SK-N-SH treated with all-trans-retinoic acid at 6 μM for 48 hours (cell line): Measurements from ENCODE around the gene SECISBP2.

ENCODE experiments used
- ATAC-seq: fragments of 200-7000 bp; cut with Tn5 transposase; 3 replicates; pipeline ENCODE4 v1.9.1; 2020; ENCODE audit warnings: mild to moderate bottlenecking, moderate library complexity
- ARNTL ChIP-seq: fragments of 450-650 bp; formaldehyde crosslinking; IDR thresholded peaks from 2 replicates; pipeline ENCODE4 v1.5.0; 2020; ENCODE audit warnings: low read depth, mild to moderate bottlenecking, moderate library complexity, borderline replicate concordance
- BACH2 ChIP-seq: fragments of 250-450 bp; sonication (Bioruptor Pico); IDR thresholded peaks from 2 replicates; pipeline ENCODE4 v1.9.0; 2021; ENCODE audit warnings: mild to moderate bottlenecking, borderline replicate concordance
- CREB5 ChIP-seq: fragments of 250-450 bp; sonication (Bioruptor Pico); IDR thresholded peaks from 2 replicates; pipeline ENCODE4 v1.5.1; 2020; ENCODE audit warnings: low read depth, mild to moderate bottlenecking, moderate library complexity
- CSDC2 ChIP-seq: fragments of 250-450 bp; sonication (Bioruptor Pico); IDR thresholded peaks from 2 replicates; pipeline ENCODE4 v1.5.0; 2020; ENCODE audit warnings: mild to moderate bottlenecking, moderate library complexity
- ESRRG ChIP-seq: fragments of 250-450 bp; sonication (Bioruptor Pico); IDR thresholded peaks from 2 replicates; pipeline ENCODE4 v1.6.1; 2021; ENCODE audit warnings: mild to moderate bottlenecking
- GLIS3 ChIP-seq: fragments of 250-450 bp; sonication (Bioruptor Pico); IDR thresholded peaks from 2 replicates; pipeline ENCODE4 v1.5.0; 2020; ENCODE audit warnings: mild to moderate bottlenecking, moderate library complexity
- OSR1 ChIP-seq: fragments of 250-450 bp; sonication (Bioruptor Pico); IDR thresholded peaks from 2 replicates; pipeline ENCODE4 v1.8.0; 2022; ENCODE audit warnings: moderate library complexity, mild to moderate bottlenecking, inconsistent platforms
- PATZ1 ChIP-seq: fragments of 250-450 bp; sonication (Bioruptor Pico); IDR thresholded peaks from 2 replicates; pipeline ENCODE4 v1.8.0; 2020; ENCODE audit warnings: mild to moderate bottlenecking, moderate library complexity, borderline replicate concordance
- POU6F1 ChIP-seq: fragments of 250-450 bp; sonication (Bioruptor Pico); IDR thresholded peaks from 2 replicates; pipeline ENCODE4 v1.8.0; 2021; ENCODE audit warnings: low read depth, mild to moderate bottlenecking, moderate library complexity, borderline replicate concordance
- PPARA ChIP-seq: fragments of 250-450 bp; sonication (Bioruptor Pico); IDR thresholded peaks from 2 replicates; pipeline ENCODE4 v1.5.0; 2020; ENCODE audit warnings: mild to moderate bottlenecking, borderline replicate concordance
- RARB ChIP-seq: fragments of 250-450 bp; sonication (Bioruptor Pico); IDR thresholded peaks from 2 replicates; pipeline ENCODE4 v1.8.0; 2021; ENCODE audit warnings: mild to moderate bottlenecking, moderate library complexity
- SNAI2 ChIP-seq: fragments of 250-450 bp; sonication (Bioruptor Pico); IDR thresholded peaks from 2 replicates; pipeline ENCODE4 v1.5.0; 2020; ENCODE audit warnings: mild to moderate bottlenecking, moderate library complexity
- TCF4 ChIP-seq: fragments of 250-450 bp; sonication (Bioruptor Pico); IDR thresholded peaks from 2 replicates; pipeline ENCODE4 v1.8.0; 2021; ENCODE audit warnings: mild to moderate bottlenecking, moderate library complexity, borderline replicate concordance
- TOX ChIP-seq: fragments of 250-450 bp; sonication (Bioruptor Pico); IDR thresholded peaks from 2 replicates; pipeline ENCODE4 v1.8.0; 2021; ENCODE audit warnings: mild to moderate bottlenecking, moderate library complexity, borderline replicate concordance
- ZC3H10 ChIP-seq: fragments of 250-450 bp; sonication (Bioruptor Pico); IDR thresholded peaks from 2 replicates; pipeline ENCODE4 v1.5.1; 2021; ENCODE audit warnings: mild to moderate bottlenecking, moderate library complexity
- ZFP3 ChIP-seq: fragments of 250-450 bp; sonication (Bioruptor Pico); IDR thresholded peaks from 2 replicates; pipeline ENCODE4 v1.5.0; 2020; ENCODE audit warnings: mild to moderate bottlenecking, moderate library complexity
- ZNF565 ChIP-seq: fragments of 450-650 bp; formaldehyde crosslinking; conservative IDR thresholded peaks from 2 replicates; pipeline ENCODE4 v1.5.0; 2020; ENCODE audit warnings: low read depth, mild to moderate bottlenecking, moderate library complexity
- ZNF70 ChIP-seq: fragments of 450-650 bp; formaldehyde crosslinking; IDR thresholded peaks from 2 replicates; pipeline ENCODE4 v1.5.0; 2020; ENCODE audit warnings: mild to moderate bottlenecking, moderate library complexity
- ZNF8 ChIP-seq: fragments of 450-650 bp; formaldehyde crosslinking; IDR thresholded peaks from 2 replicates; pipeline ENCODE4 v1.5.0; 2020; ENCODE audit warnings: mild to moderate bottlenecking, moderate library complexity

SECISBP2 gene

GRCh38 chr9:89363921-89364665 is 45.8 kb downstream of the SECISBP2 start:
- TF ChIP-seq RARB (CRISPR knock-in tag) (no peak), GLIS3 (no peak), CSDC2 (CRISPR knock-in tag) (no peak), TCF4 (CRISPR knock-in tag) (no peak), ESRRG (CRISPR knock-in tag) (no peak), OSR1 (CRISPR knock-in tag) (no peak), ZNF565 (CRISPR knock-in tag) (no peak)
- no peak for ATAC-seq

- peak; percentile 10; the same call in 1 of the 3 replicates for ATAC-seq
These were observed 46.6 kb downstream of the SECISBP2 start for GRCh38 chr9:89364666-89365531.

DNA sequence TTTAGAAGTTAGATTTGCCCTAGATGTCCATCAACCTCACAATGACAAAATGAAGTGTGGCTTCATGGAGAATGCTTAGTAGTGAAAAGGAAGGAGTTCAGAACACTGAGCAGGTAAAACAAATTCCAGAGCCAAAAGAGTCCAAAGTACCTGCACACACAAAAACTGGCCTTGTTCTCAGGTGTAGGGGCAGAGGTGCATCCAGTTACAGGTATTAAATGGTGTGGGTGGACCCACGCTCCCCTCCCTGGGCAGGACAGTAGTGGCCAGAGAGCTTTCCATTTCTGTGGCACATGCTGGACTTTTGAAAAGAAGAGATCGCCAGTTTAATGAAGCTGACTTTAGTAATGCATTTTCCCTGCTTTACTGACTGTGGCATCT is 47.2 kb downstream of the SECISBP2 start:
- no peak for ATAC-seq
- TF ChIP-seq OSR1 (CRISPR knock-in tag), result no peak
- no peak for TF ChIP-seq PPARA (CRISPR knock-in tag)
- no peak for TF ChIP-seq PATZ1
- TF ChIP-seq CSDC2 (CRISPR knock-in tag), result no peak
- no peak for TF ChIP-seq ZFP3
- TF ChIP-seq ZNF70, result no peak
- no peak for TF ChIP-seq ZC3H10 (CRISPR knock-in tag)
- TF ChIP-seq ESRRG (CRISPR knock-in tag), result no peak

More at GRCh38 chr9:89364666-89365531, 46.6 kb downstream of the SECISBP2 start:
- TF ChIP-seq OSR1 (CRISPR knock-in tag) (no peak), GLIS3 (no peak), ZFP3 (no peak), BACH2 (CRISPR knock-in tag) (no peak), CREB5 (CRISPR knock-in tag) (no peak), TOX (CRISPR knock-in tag) (no peak), PATZ1 (no peak)

- no peak for ATAC-seq
- TF ChIP-seq ZC3H10 (CRISPR knock-in tag) (no peak), CSDC2 (CRISPR knock-in tag) (no peak), POU6F1 (CRISPR knock-in tag) (no peak), ARNTL (CRISPR knock-in tag) (no peak), OSR1 (CRISPR knock-in tag) (no peak), ESRRG (CRISPR knock-in tag) (no peak), RARB (CRISPR knock-in tag) (no peak), PPARA (CRISPR knock-in tag) (no peak), GLIS3 (no peak), BACH2 (CRISPR knock-in tag) (no peak), ZNF565 (CRISPR knock-in tag) (no peak), TOX (CRISPR knock-in tag) (no peak), CREB5 (CRISPR knock-in tag) (no peak), PATZ1 (no peak), SNAI2 (CRISPR knock-in tag) (no peak), ZNF70 (no peak), TCF4 (CRISPR knock-in tag) (no peak), ZNF8 (no peak)
These were observed 48.4 kb downstream of the SECISBP2 start for GRCh38 chr9:89366711-89367110.
